K562 (cell line): Measurements from ENCODE around the gene AMPD1. TPM values are rescaled to one million over a fixed set of nuclear protein-coding genes. Genes with fewer than 3 reads are reported as not detected.

Source experiments
- KDM2B ChIP-seq: fragments of 250-450 bp; sonication (Bioruptor Pico); IDR thresholded peaks from 2 replicates; pipeline ENCODE4 v1.8.0; 2021; ENCODE audit warnings: mild to moderate bottlenecking, moderate library complexity
- NFIX ChIP-seq: fragments of 250-450 bp; sonication (Bioruptor Pico); IDR thresholded peaks from 2 replicates; pipeline ENCODE4 v1.4.0; 2020; ENCODE audit warnings: low read depth, mild to moderate bottlenecking, moderate library complexity
- RERE ChIP-seq: sonication (generic); formaldehyde crosslinking; IDR thresholded peaks from 2 replicates; pipeline ENCODE4 v1.8.0; 2023; ENCODE audit warnings: missing genetic modification reagents, mild to moderate bottlenecking, borderline replicate concordance
- RREB1 ChIP-seq: fragments of 250-450 bp; sonication (Bioruptor Pico); IDR thresholded peaks from 2 replicates; pipeline ENCODE4 v1.4.0; 2020
- ZNF318 ChIP-seq, 2 experiments: fragments of 450-650 bp; IDR thresholded peaks; 2 replicates each; pipeline ENCODE4 v1.6.1; 2016; ENCODE audit warnings: mild to moderate bottlenecking in 2 of 2, borderline replicate concordance in 1 of 2, low read depth in 1 of 2, moderate library complexity in 1 of 2
- polyA plus RNA-seq, 8 experiments: library from polyadenylated mRNA; depleted of rRNA in 4 of 8; stranded (reverse) in 5 of 8; unstranded in 3 of 8; fragments of >200 nt; fragmentation: Nextera tagmentation in 2 of 8; fragmentation: Illumina TruSeq in 1 of 8; extraction: Ambion mirVana in 2 of 8; extraction: Trizol in 1 of 8; gene quantifications; 2 replicates each; pipeline versions ENCODE4 v1.2.1 to v1.2.3, GENCODE V29; 2011 to 2014; ENCODE audit warnings: inconsistent platforms in 1 of 8, missing spikeins in 1 of 8
- total RNA-seq, 7 experiments: library from RNA; depleted of rRNA in 6 of 7; stranded (reverse); fragments of >200 nt in 6 of 7; fragmentation: Illumina TruSeq in 2 of 7; extraction: Trizol in 2 of 7; gene quantifications; 2 replicates each; pipeline versions ENCODE4 v1.2.1 to v1.2.3, GENCODE V29; 2011 to 2021; ENCODE audit warnings: low replicate concordance in 1 of 7

AMPD1 gene
- total and polyA plus RNA-seq, 9 of the 15 experiments (the other 6 are each of a cell fraction or from before 2014, with no cell fraction given): 0.04 to 0.17 TPM; not detected in 7

GRCh38 chr1:114716304-114717170 lies 21.2 kb upstream of the AMPD1 start, which contains the start of gene NRAS (continued):
- no peak for TF ChIP-seq RERE (CRISPR knock-in tag)
- TF ChIP-seq KDM2B (CRISPR knock-in tag): no peak
- no peak for TF ChIP-seq RREB1 (CRISPR knock-in tag)
- TF ChIP-seq NFIX (CRISPR knock-in tag): no peak
- no peak; a peak in 1 of 4 replicates for TF ChIP-seq ZNF318 (IDR thresholded peaks at IDR 0.05; ENCODE audit: borderline replicate concordance in 1 of 2, low read depth in 1 of 2)
